GM21528 (cell line): ENCODE results near the gene PPP1R8.
A peak's percentile ranks its signal among the peaks of the same experiment; 100 is the strongest.
"Not testable (repeated sequence)": the region's sequence is repeated elsewhere in the genome, so short reads cannot be mapped to it uniquely, and the experiment has no call there.

Source experiments
- ATAC-seq: cut with Tn5 transposase; IDR thresholded peaks from one replicate; pipeline ENCODE4 v1.9.1; 2021; ENCODE audit warnings: mild to moderate bottlenecking, moderate library complexity; ENCODE audit not compliant: unreplicated experiment, low FRiP score

PPP1R8 gene

GRCh38 chr1:27830621-27831440, at the start of gene PPP1R8:
Gene PPP1R8, plus strand, starts transcription at chr1:27830782. Its CDS starts 54 bp downstream, at chr1:27830836.
- peak; percentile 83 for ATAC-seq

DNA sequence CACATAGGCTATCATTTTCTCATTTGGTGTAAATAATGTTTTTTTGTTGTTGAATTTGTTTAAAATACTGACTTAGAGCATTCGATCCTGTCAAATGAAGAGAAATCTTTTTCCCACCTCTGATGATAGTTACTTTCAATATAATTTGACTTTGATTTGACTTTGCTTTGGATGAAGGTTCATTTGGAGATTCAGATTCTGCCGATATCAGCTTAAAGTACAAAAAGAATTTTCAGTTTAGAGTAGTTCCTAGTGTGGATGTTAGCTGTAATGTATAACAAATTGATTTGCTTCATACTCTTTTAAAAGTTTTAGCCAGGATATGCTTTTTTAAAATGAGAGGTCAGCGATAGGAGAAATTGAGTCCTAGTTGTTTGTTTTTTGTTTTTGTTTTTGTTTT, 47.6 kb upstream of the PPP1R8 start:
- no peak for ATAC-seq

DNA sequence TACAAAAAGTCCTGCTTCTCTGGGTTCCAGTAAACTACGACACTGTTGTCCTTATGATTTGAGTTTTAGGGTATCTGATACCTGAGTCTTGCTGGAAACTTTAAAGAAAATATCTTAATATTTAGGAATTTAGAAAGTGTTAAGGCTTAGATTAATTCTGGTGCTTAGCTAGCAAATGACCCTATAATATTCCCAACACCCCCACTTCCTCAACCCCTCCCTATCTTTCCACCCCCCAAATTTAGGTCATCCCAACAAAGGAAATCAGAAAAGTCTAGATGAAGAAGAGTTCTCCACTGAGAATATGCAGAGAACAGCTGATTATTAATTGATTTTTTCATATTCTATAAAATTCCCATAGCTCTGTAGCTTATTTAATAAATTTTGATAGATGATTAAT, 45.9 kb upstream of the PPP1R8 start:
- ATAC-seq = no peak

DNA sequence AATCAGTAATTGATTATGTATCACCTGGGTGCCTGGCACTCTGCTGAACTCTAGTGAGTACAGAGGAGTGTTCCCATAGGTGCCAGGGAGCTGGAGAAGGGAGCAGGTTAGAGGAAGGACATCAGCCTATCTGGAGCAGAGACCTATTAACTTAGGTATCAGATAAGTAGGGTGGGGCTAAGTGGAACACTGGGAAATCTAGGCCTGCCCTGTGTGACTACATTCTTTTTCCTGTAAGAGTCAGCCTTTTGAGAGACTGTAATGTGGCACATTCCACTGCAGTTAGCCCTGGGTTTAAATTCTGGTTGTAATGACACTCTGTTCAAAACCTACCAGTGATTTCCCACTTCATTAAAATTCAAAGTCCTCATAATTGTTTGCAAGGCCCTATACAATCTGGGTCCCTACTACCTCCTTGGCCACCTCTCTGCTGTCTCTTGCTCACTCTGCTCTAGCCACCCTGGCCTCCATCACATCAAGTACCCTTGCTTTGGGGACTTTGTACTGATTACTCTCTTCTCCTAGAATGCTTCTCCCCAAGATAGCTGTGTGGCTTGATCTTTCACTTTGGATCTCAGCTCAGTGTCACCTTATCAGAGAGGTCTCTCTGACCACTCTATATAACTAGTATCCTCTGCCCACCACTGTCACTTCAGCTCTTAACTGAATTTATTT, 44.7 kb upstream of the PPP1R8 start:
- no peak for ATAC-seq

GRCh38 chr1:27787895-27788294, 42.7 kb upstream of the PPP1R8 start:
- no peak for ATAC-seq

- no peak for ATAC-seq
Observed at GRCh38 chr1:27789540-27790041, 41.0 kb upstream of the PPP1R8 start.

DNA sequence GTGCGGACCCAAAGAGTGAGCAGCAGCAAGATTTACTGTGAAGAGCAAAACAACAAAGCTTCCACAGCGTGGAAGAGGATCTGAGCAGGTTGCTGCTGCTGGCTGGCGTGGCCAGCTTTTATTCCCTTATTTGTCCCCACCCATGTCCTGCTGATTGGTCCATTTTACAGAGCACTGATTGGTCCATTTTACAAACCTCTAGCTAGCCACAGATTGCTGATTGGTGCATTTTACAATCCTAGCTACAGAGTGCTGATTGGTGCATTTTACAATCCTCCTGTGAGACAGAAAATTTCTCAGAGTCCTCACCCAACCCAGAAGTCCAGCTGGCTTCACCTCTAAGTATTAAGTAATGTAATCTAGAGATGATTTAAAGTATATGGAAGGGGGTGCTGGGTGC, 40.3 kb upstream of the PPP1R8 start:
- ATAC-seq = not testable (repeated sequence)

- ATAC-seq = no peak
Observed at GRCh38 chr1:27795601-27796000, 35.0 kb upstream of the PPP1R8 start.

DNA sequence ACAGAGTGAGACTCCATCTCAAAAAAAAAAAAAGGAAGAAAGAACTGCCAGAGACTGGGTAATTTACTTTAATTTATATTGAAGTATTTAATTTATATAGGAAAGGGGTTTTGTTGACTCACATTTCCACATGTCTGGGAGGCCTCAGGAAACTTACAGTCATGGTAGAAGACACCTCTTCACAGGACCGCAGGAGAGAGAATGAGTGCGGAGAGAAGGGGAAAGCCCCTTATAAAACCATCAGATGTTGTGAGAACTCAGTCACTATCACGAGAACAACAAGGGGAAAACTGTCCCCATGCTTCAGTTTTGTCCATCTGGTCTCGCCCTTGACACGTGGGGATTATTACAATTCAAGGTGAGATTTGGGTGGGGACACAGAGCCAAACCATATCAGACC, 25.8 kb upstream of the PPP1R8 start:
- no peak for ATAC-seq

DNA sequence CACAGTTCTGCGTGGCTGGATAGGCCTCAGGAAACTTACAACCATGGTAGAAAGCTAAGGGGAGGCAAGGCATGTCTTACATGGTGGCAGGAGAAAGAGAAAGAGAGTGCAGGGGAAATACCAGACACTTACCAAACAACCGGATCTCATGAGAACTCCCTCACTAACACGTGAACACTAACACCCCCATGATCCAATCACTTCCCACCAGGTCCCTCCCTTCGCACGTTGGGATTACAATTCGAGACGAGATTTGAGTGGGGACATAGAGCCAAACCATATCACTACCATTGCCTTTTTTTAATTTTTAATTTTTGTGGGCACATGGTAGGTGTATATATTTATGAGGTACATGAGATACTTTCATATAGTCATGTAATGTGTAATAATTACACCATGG, 23.8 kb upstream of the PPP1R8 start:
- ATAC-seq = no peak

DNA sequence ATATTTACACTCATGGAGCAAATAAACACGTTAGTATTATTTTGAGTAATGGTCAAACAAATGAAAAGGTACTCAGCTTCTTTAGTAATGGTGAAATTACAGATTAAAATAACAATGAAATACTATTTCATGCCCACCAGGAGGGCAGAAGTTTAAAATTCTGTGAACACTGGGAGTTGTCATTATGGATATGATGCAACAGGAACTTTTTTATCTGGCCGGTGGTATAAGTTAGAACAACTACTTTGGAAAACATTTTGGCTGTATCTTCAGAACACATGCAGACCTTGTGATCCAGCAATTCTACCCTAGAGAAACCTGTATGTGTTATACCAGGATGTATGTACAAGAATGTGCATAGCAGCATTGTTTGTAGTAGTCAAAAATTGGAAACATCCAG, 23.2 kb upstream of the PPP1R8 start:
- no peak for ATAC-seq

DNA sequence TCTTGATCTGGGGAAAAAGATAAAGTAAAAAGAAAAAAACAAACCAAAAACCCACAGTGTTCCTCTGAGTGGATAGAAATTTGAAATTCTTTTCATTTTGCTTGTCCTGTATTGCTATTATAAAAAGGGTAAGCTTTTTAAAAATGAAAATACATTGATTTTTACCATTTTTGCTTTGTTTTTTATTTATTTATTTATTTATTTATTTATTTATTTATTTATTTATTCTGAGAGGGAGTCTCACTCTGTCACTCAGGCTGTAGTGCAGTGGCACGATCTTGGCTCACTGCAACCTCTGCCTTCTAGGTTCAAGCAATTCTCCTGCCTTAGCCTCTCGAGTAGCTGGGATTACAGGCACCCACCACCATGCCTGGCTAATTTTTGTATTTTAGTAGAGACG, 22.5 kb upstream of the PPP1R8 start:
- not testable (repeated sequence) for ATAC-seq

DNA sequence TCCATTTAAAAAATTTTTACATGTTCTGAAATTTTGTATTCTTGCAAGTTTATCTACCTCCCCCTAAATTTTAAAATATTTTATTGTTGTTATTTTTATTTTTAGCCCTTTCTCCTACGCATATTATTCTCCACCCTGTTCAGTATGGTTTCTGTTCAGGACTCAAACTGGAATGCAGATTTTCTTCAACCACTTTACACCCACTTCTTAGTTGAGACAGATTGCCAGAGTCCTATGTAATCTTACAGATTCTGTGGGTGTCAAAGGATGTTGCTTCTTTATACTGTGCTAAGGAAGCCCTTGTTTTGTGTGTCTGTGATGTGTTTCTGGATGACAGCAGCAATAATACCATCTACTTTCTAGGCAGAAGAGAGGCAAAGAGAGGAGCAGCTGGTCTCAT, 20.7 kb upstream of the PPP1R8 start:
- no peak for ATAC-seq

- no peak for ATAC-seq
Observed at GRCh38 chr1:27811741-27812500, 18.7 kb upstream of the PPP1R8 start.

DNA sequence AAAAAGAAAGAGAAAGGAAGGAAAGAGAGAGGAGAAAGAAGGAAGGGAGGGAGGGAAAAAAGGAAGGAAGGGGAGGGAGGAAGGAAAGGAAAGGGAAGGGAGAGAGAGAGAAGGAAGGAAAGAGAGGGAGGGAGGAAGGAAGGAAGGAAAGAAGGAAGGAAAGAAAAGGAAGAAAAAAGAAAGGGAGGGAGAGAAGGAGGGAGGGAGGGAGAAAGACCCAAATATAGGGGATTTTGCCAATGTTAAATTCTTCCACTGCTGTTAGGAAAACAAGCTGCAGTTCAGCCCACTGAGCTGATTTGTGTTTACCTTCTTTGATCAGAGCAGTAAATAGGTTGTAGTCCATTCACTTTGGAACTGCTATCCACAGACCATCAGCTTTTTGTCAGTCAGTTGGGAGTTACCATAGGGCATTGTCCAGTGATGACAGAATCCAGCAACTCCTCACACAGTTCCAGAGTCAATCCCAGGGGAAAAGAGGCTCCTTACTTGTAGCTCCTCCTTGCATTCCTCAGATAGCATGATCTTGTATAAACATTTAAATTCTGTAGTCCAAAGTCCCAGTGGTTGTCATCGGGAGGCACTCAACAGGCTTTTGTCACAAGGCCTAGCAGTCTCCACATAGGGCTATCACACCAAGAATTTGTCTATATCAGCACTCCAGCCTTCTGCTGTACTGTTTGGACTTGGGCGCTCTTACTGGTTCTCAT, 13.5 kb upstream of the PPP1R8 start:
- ATAC-seq = no peak

GRCh38 chr1:27821761-27822315, 8.7 kb upstream of the PPP1R8 start:
- ATAC-seq = no peak

DNA sequence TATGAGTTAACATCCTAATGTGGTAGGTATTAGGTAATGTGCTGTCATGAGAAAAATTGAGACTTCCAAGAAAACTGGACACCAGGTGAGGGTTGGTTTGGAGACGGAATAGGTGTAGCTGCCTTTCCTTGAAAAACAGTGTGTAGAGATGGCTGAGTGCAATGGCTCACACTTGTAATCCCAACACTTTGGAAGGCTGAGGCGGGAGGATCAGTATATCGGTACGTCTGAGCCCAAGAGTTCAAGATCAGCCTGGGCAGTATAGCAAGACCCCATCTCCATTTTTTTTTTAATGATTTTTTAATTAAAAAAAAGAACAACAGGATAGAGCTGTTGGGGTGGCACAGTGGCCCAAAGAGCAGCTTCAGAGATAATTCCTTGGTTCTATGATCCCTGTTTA, 6.8 kb upstream of the PPP1R8 start:
- ATAC-seq = no peak

GRCh38 chr1:27824411-27824810, 6.2 kb upstream of the PPP1R8 start:
- ATAC-seq = no peak

DNA sequence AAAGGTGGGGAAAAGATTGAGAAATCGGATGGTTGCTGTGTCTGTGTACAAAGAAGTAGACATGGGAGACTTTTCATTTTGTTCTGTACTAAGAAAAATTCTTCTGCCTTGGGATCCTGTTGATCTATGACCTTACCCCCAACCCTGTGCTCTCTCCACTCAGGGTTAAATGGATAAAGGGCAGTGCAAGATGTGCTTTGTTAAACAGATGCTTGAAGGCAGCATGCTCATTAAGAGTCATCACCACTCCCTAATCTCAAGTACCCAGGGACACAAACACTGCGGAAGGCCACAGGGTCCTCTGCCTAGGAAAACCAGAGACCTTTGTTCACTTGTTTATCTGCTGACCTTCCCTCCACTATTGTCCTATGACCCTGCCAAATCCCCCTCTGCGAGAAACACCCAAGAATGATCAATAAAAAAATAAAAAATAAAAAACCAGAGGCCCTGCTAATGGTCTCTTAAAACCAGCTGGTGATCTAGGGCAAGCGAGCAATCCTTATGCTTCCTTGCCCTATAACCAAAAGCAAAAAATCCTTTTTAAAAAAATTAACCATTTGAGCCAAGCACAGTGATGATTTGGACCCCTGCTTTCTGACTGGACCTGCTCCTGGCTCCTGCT, 1.1 kb upstream of the PPP1R8 start:
- ATAC-seq = not testable (repeated sequence)
